ENCODE results near the gene ACP1.

The ACP1 gene

DNA sequence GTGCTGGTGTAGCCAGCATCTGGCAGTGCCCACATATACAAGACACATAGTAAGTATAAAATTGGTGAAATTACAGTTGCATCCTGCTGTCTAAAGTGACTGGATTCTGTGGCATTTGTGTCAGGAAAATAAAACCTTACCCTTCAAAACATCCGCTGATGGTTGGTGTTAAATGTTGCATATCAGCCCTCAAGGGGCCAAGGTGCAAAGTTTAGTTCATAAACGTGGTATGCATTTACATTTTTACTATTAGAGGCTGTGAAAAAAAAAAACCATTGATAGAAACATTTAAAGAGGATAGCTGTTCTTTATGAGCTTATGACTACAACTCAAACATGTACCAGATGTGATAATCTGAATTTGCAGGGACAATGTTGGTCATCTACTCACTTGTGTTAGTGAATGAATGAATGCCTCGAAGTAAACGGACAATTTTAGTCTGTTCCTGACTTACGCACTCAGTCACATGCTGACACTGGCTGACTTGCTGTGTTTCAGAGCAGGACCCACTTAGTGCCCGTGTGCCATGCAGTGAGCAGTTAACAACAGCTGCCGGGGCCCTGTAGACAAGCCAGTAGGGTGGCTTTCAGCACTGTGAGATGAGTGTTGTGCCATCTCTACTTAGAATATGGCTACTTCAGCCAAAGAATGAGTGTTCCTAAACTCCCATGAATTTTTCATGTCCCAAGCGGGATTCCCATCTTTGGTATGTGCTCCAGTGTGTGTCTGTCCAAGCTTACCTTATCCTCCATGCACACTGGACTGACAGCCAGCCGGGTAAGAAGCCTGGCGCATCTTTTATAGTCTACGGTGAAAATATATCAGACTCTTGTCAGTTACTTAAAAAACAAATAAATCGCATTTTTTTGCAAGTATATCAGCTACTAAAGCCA lies 17.9 kb downstream of the ACP1 start:
- DNase-seq, result no peak

GRCh38 chr2:283996-284794 lies 19.4 kb downstream of the ACP1 start:
- DNase-seq, result no peak

GRCh38 chr2:284896-285492 lies 20.2 kb downstream of the ACP1 start:
- no peak for DNase-seq

DNA sequence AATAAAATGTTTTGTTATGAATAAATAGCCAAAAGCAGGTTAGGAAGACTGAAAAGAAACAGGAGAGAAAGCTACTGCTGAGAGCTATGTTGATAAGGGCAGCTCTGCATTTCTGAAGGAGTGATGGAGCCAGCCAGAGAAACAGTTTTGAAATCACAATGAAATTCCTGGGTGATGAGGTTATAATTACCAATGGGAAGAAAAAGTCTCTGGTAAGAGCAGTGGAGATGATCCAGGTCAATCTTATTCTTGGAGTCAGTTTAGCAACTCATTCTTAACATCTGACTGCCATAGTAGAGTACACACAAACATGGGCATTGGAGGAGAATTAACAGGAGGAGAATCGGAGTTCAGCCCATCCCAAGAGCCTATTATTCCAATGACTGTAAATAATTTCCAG lies 20.8 kb downstream of the ACP1 start:
- DNase-seq, result no peak

DNA sequence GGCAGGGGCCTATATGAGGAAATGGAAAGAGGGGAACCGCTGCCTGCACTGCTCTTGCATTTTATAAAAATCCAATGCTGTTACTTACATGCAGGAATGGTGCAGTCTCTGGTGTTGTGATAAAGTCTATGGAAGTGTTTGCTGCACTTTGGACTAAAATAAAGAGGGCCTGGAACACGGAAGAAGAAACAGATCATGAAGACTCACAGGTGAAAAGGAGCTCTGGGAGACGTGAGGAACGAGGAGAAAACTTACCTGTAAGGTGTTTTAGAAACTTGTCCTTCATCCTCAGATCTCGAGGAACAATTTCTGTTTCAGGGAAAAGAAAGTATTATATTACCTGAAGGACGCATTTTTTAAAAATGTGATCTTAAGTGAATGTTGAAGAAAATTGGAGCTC lies 21.3 kb downstream of the ACP1 start:
- DNase-seq, result no peak

GRCh38 chr2:286774-287392 lies 22.1 kb downstream of the ACP1 start:
- no peak for DNase-seq

DNA sequence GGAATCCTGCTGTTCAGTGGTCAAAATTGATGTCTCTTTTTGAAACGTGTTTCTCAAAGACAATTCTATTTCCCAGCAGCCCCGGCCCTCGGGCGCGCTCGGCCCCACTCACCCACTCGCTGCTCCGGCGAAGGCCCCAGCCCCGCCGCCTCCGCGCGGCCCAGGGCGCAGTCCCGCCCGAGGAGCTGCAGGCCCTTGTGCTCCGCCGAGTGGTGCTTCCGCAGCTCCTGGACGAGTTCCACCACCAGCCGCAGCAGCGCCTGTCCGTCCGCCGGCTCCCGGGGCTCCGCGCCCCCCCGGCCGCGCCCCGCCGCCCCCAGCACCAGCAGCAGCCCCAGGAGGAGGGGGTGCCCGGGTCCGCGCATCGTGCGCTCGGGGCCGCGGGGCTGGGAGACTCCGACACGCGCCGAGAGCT lies 22.7 kb downstream of the ACP1 start:
- DNase-seq, result no peak

- no peak for DNase-seq
Measured at GRCh38 chr2:287911-288757, 23.4 kb downstream of the ACP1 start, which contains the start of gene ALKAL2. Gene ALKAL2 (minus strand): TSS chr2:288091. CDS start chr2:287835, 256 bp downstream.

DNA sequence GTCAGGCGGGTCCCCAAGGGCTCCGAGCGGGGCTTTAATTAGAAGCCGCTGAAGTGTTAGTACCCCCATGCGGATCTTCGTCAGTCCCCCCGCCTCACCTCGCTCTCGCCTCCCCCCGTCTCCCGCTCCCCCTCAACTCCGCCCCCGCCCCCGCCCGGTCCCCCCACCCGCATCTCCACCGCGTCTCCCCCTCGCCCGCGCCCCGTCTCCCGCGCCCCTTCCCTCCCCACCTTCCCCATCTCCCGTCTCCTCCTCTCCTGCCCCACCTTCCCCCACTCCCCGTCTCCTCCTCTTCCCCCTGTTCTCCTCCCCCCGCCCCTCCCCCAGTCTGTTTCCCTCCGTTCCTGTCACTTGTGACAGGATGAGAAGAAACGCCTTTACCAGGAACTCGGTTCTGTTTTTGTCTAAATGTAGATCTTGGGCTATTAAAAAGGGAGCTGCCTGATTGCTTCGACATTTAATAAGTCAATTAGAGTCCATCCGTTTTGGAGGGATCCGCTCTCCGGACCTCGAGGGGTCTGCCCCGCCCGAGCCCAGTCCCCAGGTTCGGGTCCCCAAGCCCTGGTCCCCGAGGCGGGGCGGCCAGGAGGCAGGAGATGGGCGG lies 24.1 kb downstream of the ACP1 start:
- no peak for DNase-seq

- peak; percentile 8 for DNase-seq
Measured at GRCh38 chr2:289362-290089, 24.8 kb downstream of the ACP1 start.

GRCh38 chr2:290090-290722 lies 25.5 kb downstream of the ACP1 start:
- peak; percentile 48 for DNase-seq

GRCh38 chr2:295090-295489 lies 30.3 kb downstream of the ACP1 start:
- no peak for DNase-seq

GRCh38 chr2:296354-296753 lies 31.6 kb downstream of the ACP1 start:
- no peak for DNase-seq

GRCh38 chr2:305366-305765 lies 40.6 kb downstream of the ACP1 start:
- no peak for DNase-seq

GRCh38 chr2:309148-309953 lies 44.6 kb downstream of the ACP1 start:
- no peak for DNase-seq

DNA sequence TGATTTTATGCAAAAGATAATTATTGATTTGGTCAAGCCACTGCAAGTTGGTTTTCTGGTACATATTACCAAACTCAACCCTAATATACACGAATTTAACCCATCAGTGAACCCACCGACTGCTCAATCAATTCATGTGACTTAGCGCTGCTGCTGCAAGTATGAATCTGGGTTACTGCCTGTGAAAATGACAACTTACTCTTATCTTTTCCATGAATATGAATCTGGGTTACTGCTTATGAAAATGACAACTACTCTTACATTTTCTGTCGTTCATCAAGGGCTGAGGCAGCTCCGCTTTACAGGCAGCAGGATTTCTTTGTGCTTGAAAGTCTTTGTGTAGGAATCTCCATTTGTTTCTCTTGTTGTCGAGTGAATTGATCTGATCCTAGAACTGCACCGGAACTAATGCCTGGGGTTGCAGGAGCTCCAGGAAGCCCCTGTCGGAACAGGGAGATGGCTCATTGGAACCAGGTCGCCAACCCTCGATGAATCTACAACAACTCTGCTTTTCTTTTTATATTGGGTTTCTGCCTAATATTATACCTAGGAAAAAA lies 45.3 kb downstream of the ACP1 start:
- DNase-seq, result no peak

GRCh38 chr2:310994-311393 lies 46.2 kb downstream of the ACP1 start:
- no peak for DNase-seq

GRCh38 chr2:313991-314390 lies 49.2 kb downstream of the ACP1 start:
- DNase-seq, result no peak

All from NCI-H1105 treated with DMSO at 0.1 percent for 48 hours (cell line).